IPS DF 6.9 (cell line): Measurements from ENCODE around the gene TIMELESS.
"Not testable (repeated sequence)": the region's sequence is repeated elsewhere in the genome, so short reads cannot be mapped to it uniquely, and the experiment has no call there.

Experiments used
- DNase-seq: peaks from one replicate; pipeline ENCODE4 v3.0.0-alpha.2; 2013; ENCODE audit warnings: low read depth, low spot score
- H3K27ac ChIP-seq: one replicate; pipeline ENCODE4 v1.5.1; 2013; ENCODE audit warnings: low read length, control low read depth
- H3K27me3 ChIP-seq: 2 replicates; pipeline ENCODE4 v1.6.1; 2013; ENCODE audit warnings: mild to moderate bottlenecking, low read length; ENCODE audit not compliant: control insufficient read depth, insufficient read depth
- H3K36me3 ChIP-seq: 2 replicates; pipeline ENCODE4 v1.6.1; 2013; ENCODE audit warnings: low read length; ENCODE audit not compliant: control insufficient read depth, insufficient read depth
- H3K4me1 ChIP-seq: 2 replicates; pipeline ENCODE4 v1.6.1; 2013; ENCODE audit warnings: low read length; ENCODE audit not compliant: control insufficient read depth, insufficient read depth
- H3K4me3 ChIP-seq: 2 replicates; pipeline ENCODE4 v1.5.1; 2013; ENCODE audit warnings: mild to moderate bottlenecking, low read length
- H3K9me3 ChIP-seq: 2 replicates; pipeline ENCODE4 v1.6.1; 2013; ENCODE audit warnings: low read length, inconsistent platforms; ENCODE audit not compliant: control insufficient read depth, insufficient read depth
- WGBS: extraction: QIAGEN DNeasy Blood & Tissue Kit; methylation state at CpG from one replicate; pipeline ENCODE4 v1.1.7; 2013; ENCODE audit warnings: mixed read lengths, missing lambda C conversion rate; ENCODE audit not compliant: insufficient read length, insufficient coverage; 5-methylcytosine and 5-hydroxymethylcytosine counted together

Gene TIMELESS

GRCh38 chr12:56462565-56462964 is 13.3 kb upstream of the TIMELESS start:
- no peaks in the 10 kb centered on the region for H3K9me3 ChIP-seq
- H3K27ac ChIP-seq, result no peak overlapping the region
- peaks cover 3% of the 10 kb centered on the region; the same call in 1 of the 2 replicates for H3K4me1 ChIP-seq
- H3K27me3 ChIP-seq, result no peaks in the 10 kb centered on the region
- no peak for DNase-seq
- no peaks in the 10 kb centered on the region for H3K36me3 ChIP-seq
- no peak overlapping the region for H3K4me3 ChIP-seq

- no peak overlapping the region for H3K4me3 ChIP-seq
- DNase-seq, result no peak
- H3K36me3 ChIP-seq, result no peaks in the 10 kb centered on the region
- no CpG with 5 or more reads among the region's 11 CpGs for WGBS
- H3K4me1 ChIP-seq, result peaks cover 3% of the 10 kb centered on the region; the same call in 1 of the 2 replicates
- H3K27me3 ChIP-seq, result no peaks in the 10 kb centered on the region
- no peaks in the 10 kb centered on the region for H3K9me3 ChIP-seq
- H3K27ac ChIP-seq, result no peak overlapping the region
Observed at GRCh38 chr12:56461235-56462159, 12.3 kb upstream of the TIMELESS start.

GRCh38 chr12:56457817-56458216 is 8.6 kb upstream of the TIMELESS start:
- Histone ChIP-seq H3K36me3 (no peaks in the 10 kb centered on the region), H3K27me3 (no peaks in the 10 kb centered on the region), H3K4me1 (peaks cover 2% of the 10 kb centered on the region; the same call in 1 of the 2 replicates), H3K4me3 (no peak overlapping the region), H3K9me3 (no peaks in the 10 kb centered on the region), H3K27ac (no peak overlapping the region)
- WGBS, result no CpG with 5 or more reads among the region's 4 CpGs
- no peak for DNase-seq

GRCh38 chr12:56454557-56454956 is 5.3 kb upstream of the TIMELESS start, which contains the start of gene MIP:
TSS of gene MIP (minus strand) at chr12:56454657. CDS start at chr12:56454613, 44 bp downstream.
- no peak for DNase-seq
- no peak within 1 kb of the TSS for H3K27ac ChIP-seq
- no CpG with 5 or more reads among the region's 5 CpGs for WGBS
- H3K4me1 ChIP-seq, result no peaks in the 10 kb centered on the region; the same call in 1 of the 2 replicates
- no peak within 1 kb of the TSS for H3K4me3 ChIP-seq
- no peaks in the 10 kb centered on the region for H3K27me3 ChIP-seq
- H3K36me3 ChIP-seq, result no peaks in the 10 kb centered on the region
- no peaks in the 10 kb centered on the region for H3K9me3 ChIP-seq

- no peak overlapping the region for H3K4me3 ChIP-seq
- H3K27ac ChIP-seq, result no peak overlapping the region
- no peaks in the 10 kb centered on the region for H3K27me3 ChIP-seq
- no peaks in the 10 kb centered on the region; the same call in 1 of the 2 replicates for H3K4me1 ChIP-seq
- no CpG with 5 or more reads among the region's 5 CpGs for WGBS
- H3K36me3 ChIP-seq, result no peaks in the 10 kb centered on the region
- H3K9me3 ChIP-seq, result no peaks in the 10 kb centered on the region
- DNase-seq, result no peak
Observed at GRCh38 chr12:56451147-56451546, 1.9 kb upstream of the TIMELESS start.

- DNase-seq, result no peak
- no peaks in the 10 kb centered on the region for H3K27me3 ChIP-seq
- H3K4me3 ChIP-seq, result no peak overlapping the region
- H3K4me1 ChIP-seq, result no peaks in the 10 kb centered on the region; the same call in 1 of the 2 replicates
- no peaks in the 10 kb centered on the region for H3K9me3 ChIP-seq
- H3K27ac ChIP-seq, result no peak overlapping the region
- no peaks in the 10 kb centered on the region; the same call in 1 of the 2 replicates for H3K36me3 ChIP-seq
- WGBS, result no CpG with 5 or more reads among the region's 3 CpGs
Observed at GRCh38 chr12:56450241-56450640, 1.0 kb upstream of the TIMELESS start.

GRCh38 chr12:56449622-56449984 is 377 bp upstream of the TIMELESS start:
- Histone ChIP-seq H3K9me3 (no peaks in the 10 kb centered on the region), H3K4me1 (no peaks in the 10 kb centered on the region; the same call in 1 of the 2 replicates), H3K4me3 (peak overlapping the region; percentile 68; the same call in 1 of the 2 replicates), H3K27ac (no peak overlapping the region), H3K36me3 (no peaks in the 10 kb centered on the region; the same call in 1 of the 2 replicates), H3K27me3 (no peaks in the 10 kb centered on the region)
- no peak for DNase-seq
- 100% methylated on average over 1 of the region's 5 CpGs for WGBS

GRCh38 chr12:56443208-56443607 is 6.0 kb downstream of the TIMELESS start:
- H3K36me3 ChIP-seq, H3K27ac ChIP-seq, DNase-seq, H3K9me3 ChIP-seq, H3K27me3 ChIP-seq, H3K4me1 ChIP-seq, H3K4me3 ChIP-seq: not testable (repeated sequence)
- WGBS, result no CpG with 5 or more reads among the region's 2 CpGs

GRCh38 chr12:56437430-56438176 is 11.6 kb downstream of the TIMELESS start:
- Histone ChIP-seq H3K27me3 (no peaks in the 10 kb centered on the region), H3K9me3 (no peaks in the 10 kb centered on the region), H3K4me3 (no peak overlapping the region), H3K4me1 (no peaks in the 10 kb centered on the region), H3K27ac (no peak overlapping the region), H3K36me3 (no peaks in the 10 kb centered on the region)
- WGBS, result no CpG with 5 or more reads among the region's 11 CpGs
- no peak for DNase-seq

- WGBS, result no CpG with 5 or more reads among the region's 6 CpGs
- no peak for DNase-seq
- no peaks in the 10 kb centered on the region for H3K27me3 ChIP-seq
- H3K4me1 ChIP-seq, result no peaks in the 10 kb centered on the region
- H3K36me3 ChIP-seq, result peaks cover 13% of the 10 kb centered on the region
- no peak overlapping the region for H3K27ac ChIP-seq
- H3K9me3 ChIP-seq, result no peaks in the 10 kb centered on the region
- no peak overlapping the region for H3K4me3 ChIP-seq
Observed at GRCh38 chr12:56434828-56435227, 14.4 kb downstream of the TIMELESS start.
